ENCODE results near the gene LPP.

GRCh38 chr3:188855675-188856074, 701.7 kb downstream of the LPP start:
- TF ChIP-seq CTCF (IDR thresholded peaks at IDR 0.05 in 4 of 5, conservative IDR thresholded peaks at IDR 0.05 in 1 of 5) (no peak), POLR2A (IDR thresholded peaks at IDR 0.05) (no peak)

All from gastrocnemius medialis (tissue), 4 donors.